HFFc6 (cell line): ENCODE results near the gene RASAL3. TPM values are rescaled to one million over a fixed set of nuclear protein-coding genes. Genes with fewer than 3 reads are reported as not detected.

Experiments
- DNase-seq: peaks from one replicate; pipeline ENCODE4 v3.0.0-alpha.2; 2018
- H3K27ac Mint-ChIP-seq: 2 replicates; pipeline ENCODE4 v1.8.0; 2020; ENCODE audit warnings: mild to moderate bottlenecking, mixed read lengths
- H3K27me3 Mint-ChIP-seq: 2 replicates; pipeline ENCODE4 v1.8.0; 2021; ENCODE audit warnings: mild to moderate bottlenecking, moderate library complexity, mixed read lengths; ENCODE audit not compliant: insufficient read depth
- H3K36me3 Mint-ChIP-seq: 2 replicates; pipeline ENCODE4 v1.8.0; 2021; ENCODE audit warnings: low read depth, mixed read lengths
- H3K4me1 Mint-ChIP-seq: 2 replicates; pipeline ENCODE4 v1.8.0; 2020; ENCODE audit warnings: low read depth, mixed read lengths
- H3K4me3 Mint-ChIP-seq: 2 replicates; pipeline ENCODE4 v1.8.0; 2020; ENCODE audit warnings: mild to moderate bottlenecking, moderate library complexity, mixed read lengths
- H3K9me3 Mint-ChIP-seq: 2 replicates; pipeline ENCODE4 v1.8.0; 2020; ENCODE audit warnings: mild to moderate bottlenecking, mixed read lengths
- CTCF ChIP-seq: fragments of 200-600 bp; sonication (generic); IDR thresholded peaks from 2 replicates; pipeline ENCODE4 v1.5.0; 2021; ENCODE audit warnings: antibody characterized with exemption, mild to moderate bottlenecking
- microRNA-seq: library from miRNA; unstranded; fragments of <30 nt; microRNA quantifications from one replicate; pipeline ENCODE4, GENCODE V29; 2019
- total RNA-seq, 6 experiments: library from RNA; stranded (reverse); fragmentation: NEBNext Ultra II Directional; extraction: Animal tissue kit (Norgen Biotek cat#: 25700); gene quantifications; 2 replicates in 1 of 6; 3 replicates in 5 of 6; pipeline ENCODE4 v1.2.3, GENCODE V29; 2021

Gene RASAL3
- total RNA-seq, 6 experiments from 2014 or later = not detected

- H3K27ac Mint-ChIP-seq = no peak overlapping the region
- TF ChIP-seq CTCF = no peak
- H3K4me3 Mint-ChIP-seq = no peak overlapping the region
- no peak for DNase-seq
- H3K4me1 Mint-ChIP-seq = peaks cover 23% of the 10 kb centered on the region
- H3K36me3 Mint-ChIP-seq = peaks cover 9% of the 10 kb centered on the region
- no peaks in the 10 kb centered on the region; the same call in 1 of the 2 replicates for H3K27me3 Mint-ChIP-seq
- H3K9me3 Mint-ChIP-seq = no peaks in the 10 kb centered on the region
These were observed 61.8 kb downstream of the RASAL3 start for GRCh38 chr19:15402411-15403150.

Small RNA genes within 50 kb of the gene (microRNA-seq; reads per million reads assigned to microRNA genes)
- gene MIR1470 = not detected

Other genes starting within 250 kb of the RASAL3 start
- gene EPHX3, start 232.1 kb downstream of the RASAL3 start, total RNA-seq = under 1 TPM in 3 of 6 experiments, not detected in 3; 0.13 to 0.37 (median 0.14) TPM
- 10 to 100 TPM; 74.9 to 85.2 (median 81.5) TPM for gene BRD4, start 132.0 kb downstream of the RASAL3 start, total RNA-seq
- gene AKAP8, start 84.8 kb downstream of the RASAL3 start, total RNA-seq = 10 to 100 TPM; 22.8 to 31.2 (median 29.6) TPM
- 10 to 100 TPM; 49.4 to 54.4 (median 52.0) TPM for gene AKAP8L, start 45.6 kb downstream of the RASAL3 start, total RNA-seq
- 10 to 100 TPM; 39.3 to 54.3 (median 43.1) TPM for gene WIZ, start 14.6 kb downstream of the RASAL3 start, total RNA-seq
- gene PGLYRP2, start 15.0 kb upstream of the RASAL3 start, total RNA-seq = not detected
- gene CYP4F22, start 44.0 kb upstream of the RASAL3 start, total RNA-seq = not detected
- gene CYP4F8, start 150.7 kb upstream of the RASAL3 start, total RNA-seq = not detected
- not detected for gene CYP4F3, start 176.4 kb upstream of the RASAL3 start, total RNA-seq
- gene CYP4F12, start 208.5 kb upstream of the RASAL3 start, total RNA-seq = not detected